Peyer's patch (tissue), 4 donors: ENCODE data around the gene SRRT.

Experiments used
- POLR2A ChIP-seq, 2 donors: fragments of 450-650 bp; IDR thresholded peaks; one replicate each; pipeline ENCODE4 v1.5.1; 2017; ENCODE audit warnings: antibody characterized with exemption in 2 of 2, mild to moderate bottlenecking in 2 of 2, moderate library complexity in 2 of 2
- TF ChIP-seq, protein P1 (sequence below), 6 experiments: fragments of 450-650 bp in 4 of 6; fragments of 200-600 bp in 2 of 6; sonication (generic) in 1 of 6; IDR thresholded peaks; one replicate each; pipeline ENCODE4 v1.5.1; 2017 to 2019; ENCODE audit warnings: antibody characterized with exemption in 6 of 6, mild to moderate bottlenecking in 3 of 6, moderate library complexity in 1 of 6

DNA sequence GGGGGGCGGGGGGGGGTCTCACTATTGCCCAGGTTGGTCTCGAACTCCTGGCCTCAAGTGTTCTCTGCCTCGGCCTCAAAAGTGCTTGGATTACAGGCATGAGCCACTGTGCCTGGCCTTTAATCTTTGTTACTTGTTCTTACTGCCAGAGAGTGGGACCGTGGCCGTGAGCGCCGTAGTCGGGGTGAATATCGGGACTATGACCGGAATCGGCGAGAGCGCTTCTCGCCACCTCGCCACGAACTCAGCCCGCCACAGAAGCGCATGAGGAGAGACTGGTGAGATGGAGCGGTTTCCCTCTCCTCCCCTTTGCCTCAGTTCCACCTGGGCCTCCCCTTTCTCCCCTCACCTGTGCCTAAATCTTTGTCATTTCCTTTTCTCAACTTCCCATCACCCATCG is 6.2 kb downstream of the SRRT start:
- TF ChIP-seq, protein P1, sequence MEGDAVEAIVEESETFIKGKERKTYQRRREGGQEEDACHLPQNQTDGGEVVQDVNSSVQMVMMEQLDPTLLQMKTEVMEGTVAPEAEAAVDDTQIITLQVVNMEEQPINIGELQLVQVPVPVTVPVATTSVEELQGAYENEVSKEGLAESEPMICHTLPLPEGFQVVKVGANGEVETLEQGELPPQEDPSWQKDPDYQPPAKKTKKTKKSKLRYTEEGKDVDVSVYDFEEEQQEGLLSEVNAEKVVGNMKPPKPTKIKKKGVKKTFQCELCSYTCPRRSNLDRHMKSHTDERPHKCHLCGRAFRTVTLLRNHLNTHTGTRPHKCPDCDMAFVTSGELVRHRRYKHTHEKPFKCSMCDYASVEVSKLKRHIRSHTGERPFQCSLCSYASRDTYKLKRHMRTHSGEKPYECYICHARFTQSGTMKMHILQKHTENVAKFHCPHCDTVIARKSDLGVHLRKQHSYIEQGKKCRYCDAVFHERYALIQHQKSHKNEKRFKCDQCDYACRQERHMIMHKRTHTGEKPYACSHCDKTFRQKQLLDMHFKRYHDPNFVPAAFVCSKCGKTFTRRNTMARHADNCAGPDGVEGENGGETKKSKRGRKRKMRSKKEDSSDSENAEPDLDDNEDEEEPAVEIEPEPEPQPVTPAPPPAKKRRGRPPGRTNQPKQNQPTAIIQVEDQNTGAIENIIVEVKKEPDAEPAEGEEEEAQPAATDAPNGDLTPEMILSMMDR (IDR thresholded peaks at IDR 0.05), result no peak
- no peak for TF ChIP-seq POLR2A (IDR thresholded peaks at IDR 0.05)
